ENCODE data around the gene PTPRD.

Gene PTPRD

DNA sequence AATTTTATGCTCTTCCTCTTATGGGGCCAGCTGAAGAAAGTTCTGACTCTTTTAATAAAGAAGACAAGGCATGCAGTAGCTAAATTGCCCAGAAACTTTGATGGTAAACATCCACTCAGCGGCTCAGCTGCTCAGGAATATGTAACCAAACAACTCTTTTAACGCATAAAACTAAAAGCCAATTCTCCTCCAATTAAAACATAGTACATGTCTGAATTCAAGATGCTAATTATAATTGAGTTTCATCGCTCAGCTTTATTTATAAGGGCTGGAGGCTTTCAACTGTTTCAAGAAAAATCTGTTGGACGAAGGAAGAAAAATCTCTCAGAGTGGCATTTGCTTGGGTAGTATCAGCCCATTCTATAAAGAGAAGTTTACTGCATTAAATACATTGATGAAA, 359.5 kb downstream of the PTPRD start:
- Histone ChIP-seq H3K9me3 (ENCODE audit: control insufficient read depth in 1 of 2, low read length in 2 of 2) (no peaks in the 10 kb centered on the region), H3K36me3 (ENCODE audit: control insufficient read depth in 1 of 2, insufficient read depth in 2 of 2, low read length in 2 of 2) (no peaks in the 10 kb centered on the region), H3K4me3 (ENCODE audit: low read depth in 1 of 2, low read length in 2 of 2) (no peak overlapping the region), H3K9ac (ENCODE audit: low read depth in 1 of 2, low read length in 2 of 2) (no peak overlapping the region), H3K27me3 (ENCODE audit: control insufficient read depth in 1 of 2, insufficient read depth in 2 of 2, low read length in 2 of 2) (no peaks in the 10 kb centered on the region), H3K4me1 (ENCODE audit: control insufficient read depth in 1 of 2, insufficient read depth in 2 of 2, low read length in 2 of 2) (no peaks in the 10 kb centered on the region), H3K27ac (ENCODE audit: low read depth, low read length) (no peak overlapping the region)

DNA sequence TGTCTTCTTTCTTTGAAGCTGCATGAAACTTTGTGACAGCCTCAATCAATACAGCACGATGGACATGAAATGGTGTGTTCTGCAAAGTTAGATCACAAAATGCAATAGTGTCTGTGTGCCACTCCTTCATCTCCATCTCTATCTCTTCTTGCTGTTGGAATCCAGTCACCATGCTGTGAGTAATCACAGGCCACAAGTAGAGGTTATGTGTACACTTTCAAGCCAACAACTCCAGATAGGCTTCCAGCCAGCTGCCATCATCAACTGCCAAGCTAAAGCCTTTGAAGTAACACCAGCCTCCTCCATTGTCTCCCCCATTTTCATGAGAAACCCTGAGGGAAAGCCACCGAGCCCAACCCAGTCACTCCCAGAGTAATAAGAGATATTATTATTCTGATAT, 360.6 kb downstream of the PTPRD start:
- Histone ChIP-seq H3K4me1 (ENCODE audit: control insufficient read depth in 1 of 2, insufficient read depth in 2 of 2, low read length in 2 of 2) (no peaks in the 10 kb centered on the region), H3K4me3 (ENCODE audit: low read depth in 1 of 2, low read length in 2 of 2) (no peak overlapping the region), H3K27me3 (ENCODE audit: control insufficient read depth in 1 of 2, insufficient read depth in 2 of 2, low read length in 2 of 2) (no peaks in the 10 kb centered on the region), H3K27ac (ENCODE audit: low read depth, low read length) (no peak overlapping the region), H3K9ac (ENCODE audit: low read depth in 1 of 2, low read length in 2 of 2) (no peak overlapping the region), H3K9me3 (ENCODE audit: control insufficient read depth in 1 of 2, low read length in 2 of 2) (no peaks in the 10 kb centered on the region), H3K36me3 (ENCODE audit: control insufficient read depth in 1 of 2, insufficient read depth in 2 of 2, low read length in 2 of 2) (no peaks in the 10 kb centered on the region)

DNA sequence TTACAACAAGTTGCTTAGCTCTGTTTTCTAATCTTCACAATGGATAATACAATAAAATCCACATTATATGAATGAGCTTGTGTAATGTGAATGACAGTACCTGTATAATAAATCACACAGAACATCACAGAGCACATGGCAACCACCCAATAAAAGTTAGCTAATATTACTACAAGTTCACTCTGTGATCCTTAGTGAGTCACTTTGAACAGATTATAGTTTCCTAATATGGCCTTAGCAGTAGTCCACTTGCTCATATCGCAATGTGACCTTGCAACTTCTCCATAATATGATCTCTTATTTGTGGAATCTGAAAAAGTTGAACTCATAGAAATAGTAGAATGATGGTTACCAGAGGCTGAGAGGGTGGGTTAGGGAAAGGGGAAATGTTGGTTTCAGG, 361.3 kb downstream of the PTPRD start:
- no peaks in the 10 kb centered on the region for H3K9me3 ChIP-seq (ENCODE audit: control insufficient read depth in 1 of 2, low read length in 2 of 2)
- H3K27ac ChIP-seq (ENCODE audit: low read depth, low read length) = no peak overlapping the region
- H3K27me3 ChIP-seq (ENCODE audit: control insufficient read depth in 1 of 2, insufficient read depth in 2 of 2, low read length in 2 of 2) = no peaks in the 10 kb centered on the region
- H3K4me3 ChIP-seq (ENCODE audit: low read depth in 1 of 2, low read length in 2 of 2) = no peak overlapping the region
- no peaks in the 10 kb centered on the region for H3K36me3 ChIP-seq (ENCODE audit: control insufficient read depth in 1 of 2, insufficient read depth in 2 of 2, low read length in 2 of 2)
- no peak overlapping the region for H3K9ac ChIP-seq (ENCODE audit: low read depth in 1 of 2, low read length in 2 of 2)
- no peaks in the 10 kb centered on the region for H3K4me1 ChIP-seq (ENCODE audit: control insufficient read depth in 1 of 2, insufficient read depth in 2 of 2, low read length in 2 of 2)

DNA sequence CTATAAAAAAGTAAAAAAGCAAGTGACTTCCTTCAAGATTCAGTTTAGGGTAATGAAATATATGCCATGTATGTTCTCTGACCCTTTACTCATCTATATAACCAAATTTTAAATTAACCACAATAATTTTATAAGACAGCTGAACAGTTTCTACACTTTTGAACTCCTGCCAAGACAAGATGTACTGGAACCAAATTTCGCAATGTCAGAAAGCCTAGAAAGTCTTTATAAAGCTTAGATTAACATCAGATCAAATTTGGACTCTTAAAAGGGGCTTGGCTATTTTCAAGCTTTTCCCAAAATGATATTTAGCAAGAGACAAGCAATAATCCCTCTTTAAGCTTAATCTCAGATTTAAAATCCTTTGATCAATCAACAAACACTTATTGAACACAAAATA, 362.6 kb downstream of the PTPRD start:
- no peaks in the 10 kb centered on the region for H3K9me3 ChIP-seq (ENCODE audit: control insufficient read depth in 1 of 2, low read length in 2 of 2)
- H3K27me3 ChIP-seq (ENCODE audit: control insufficient read depth in 1 of 2, insufficient read depth in 2 of 2, low read length in 2 of 2) = no peaks in the 10 kb centered on the region
- H3K4me3 ChIP-seq (ENCODE audit: low read depth in 1 of 2, low read length in 2 of 2) = no peak overlapping the region

DNA sequence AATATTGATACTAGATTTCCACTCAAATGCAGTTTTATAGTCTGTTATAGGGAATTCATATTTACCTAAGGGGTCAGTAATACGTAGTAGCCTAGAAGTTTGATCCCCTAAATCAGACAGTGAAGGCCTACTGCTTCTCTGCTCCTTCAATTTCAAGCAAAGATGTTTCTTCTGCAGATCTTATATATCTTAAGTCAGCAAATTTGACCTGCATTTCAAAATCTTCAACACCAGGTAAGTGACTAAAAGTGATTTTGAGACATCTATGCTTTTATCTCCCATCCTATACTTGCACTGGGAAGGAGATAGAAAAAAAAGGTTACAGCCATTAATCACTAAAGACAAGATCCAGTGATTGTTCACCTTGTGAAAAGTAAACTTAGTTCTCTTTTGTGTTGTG, 363.9 kb downstream of the PTPRD start:
- H3K4me3 ChIP-seq (ENCODE audit: low read depth in 1 of 2, low read length in 2 of 2) = no peak overlapping the region
- H3K27ac ChIP-seq (ENCODE audit: low read depth, low read length) = no peak overlapping the region
- no peaks in the 10 kb centered on the region for H3K9me3 ChIP-seq (ENCODE audit: control insufficient read depth in 1 of 2, low read length in 2 of 2)
- no peaks in the 10 kb centered on the region for H3K36me3 ChIP-seq (ENCODE audit: control insufficient read depth in 1 of 2, insufficient read depth in 2 of 2, low read length in 2 of 2)
- H3K9ac ChIP-seq (ENCODE audit: low read depth in 1 of 2, low read length in 2 of 2) = no peak overlapping the region
- no peaks in the 10 kb centered on the region for H3K4me1 ChIP-seq (ENCODE audit: control insufficient read depth in 1 of 2, insufficient read depth in 2 of 2, low read length in 2 of 2)
- H3K27me3 ChIP-seq (ENCODE audit: control insufficient read depth in 1 of 2, insufficient read depth in 2 of 2, low read length in 2 of 2) = no peaks in the 10 kb centered on the region

More for the DNA sequence above, 362.6 kb downstream of the PTPRD start:
- H3K36me3 ChIP-seq (ENCODE audit: control insufficient read depth in 1 of 2, insufficient read depth in 2 of 2, low read length in 2 of 2) = no peaks in the 10 kb centered on the region
- H3K9ac ChIP-seq (ENCODE audit: low read depth in 1 of 2, low read length in 2 of 2) = no peak overlapping the region
- H3K27ac ChIP-seq (ENCODE audit: low read depth, low read length) = no peak overlapping the region
- H3K4me1 ChIP-seq (ENCODE audit: control insufficient read depth in 1 of 2, insufficient read depth in 2 of 2, low read length in 2 of 2) = no peaks in the 10 kb centered on the region

DNA sequence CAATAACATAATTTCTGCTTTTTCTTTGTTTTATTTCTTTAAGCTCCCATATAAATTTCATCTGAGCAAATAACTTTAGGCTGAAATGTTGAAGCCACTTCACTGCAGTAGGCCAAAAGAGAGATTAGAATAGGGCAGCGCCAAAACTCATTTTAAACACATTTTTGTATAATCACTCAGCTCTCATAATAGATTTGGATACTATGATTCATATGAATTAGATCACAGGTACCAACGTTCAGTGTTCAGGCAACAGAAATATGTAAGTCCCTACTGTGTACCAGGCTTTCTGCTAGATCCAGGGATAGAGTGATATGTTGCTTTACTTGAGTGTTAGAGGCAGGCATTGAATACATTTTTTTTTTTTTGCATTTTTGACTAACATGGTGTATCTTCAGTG, 370.5 kb downstream of the PTPRD start:
- Histone ChIP-seq H3K4me3 (ENCODE audit: low read depth in 1 of 2, low read length in 2 of 2) (no peak overlapping the region), H3K27me3 (ENCODE audit: control insufficient read depth in 1 of 2, insufficient read depth in 2 of 2, low read length in 2 of 2) (no peaks in the 10 kb centered on the region), H3K36me3 (ENCODE audit: control insufficient read depth in 1 of 2, insufficient read depth in 2 of 2, low read length in 2 of 2) (no peaks in the 10 kb centered on the region), H3K9me3 (ENCODE audit: control insufficient read depth in 1 of 2, low read length in 2 of 2) (no peaks in the 10 kb centered on the region), H3K4me1 (ENCODE audit: control insufficient read depth in 1 of 2, insufficient read depth in 2 of 2, low read length in 2 of 2) (no peaks in the 10 kb centered on the region), H3K9ac (ENCODE audit: low read depth in 1 of 2, low read length in 2 of 2) (no peak overlapping the region), H3K27ac (ENCODE audit: low read depth, low read length) (no peak overlapping the region)

DNA sequence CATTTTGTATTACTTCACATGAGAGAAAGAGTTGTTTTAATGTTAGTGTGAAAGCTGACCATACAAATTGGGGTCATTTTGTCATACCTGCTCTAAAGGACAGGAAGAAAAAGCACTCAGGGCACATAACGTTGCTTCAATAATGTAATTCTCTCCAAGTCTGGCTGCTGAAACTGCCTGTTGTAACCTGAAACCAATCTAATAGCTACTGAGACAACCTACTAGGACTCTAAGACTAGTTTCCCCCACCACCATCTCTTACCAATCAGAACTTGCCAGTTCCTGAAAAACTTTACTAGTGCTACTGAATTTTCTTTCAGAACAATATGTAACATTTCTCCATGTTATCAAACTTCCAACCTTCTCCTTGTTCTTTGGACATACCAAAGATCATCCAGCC, 374.7 kb downstream of the PTPRD start:
- H3K9ac ChIP-seq (ENCODE audit: low read depth in 1 of 2, low read length in 2 of 2) = no peak overlapping the region
- H3K9me3 ChIP-seq (ENCODE audit: control insufficient read depth in 1 of 2, low read length in 2 of 2) = no peaks in the 10 kb centered on the region
- no peaks in the 10 kb centered on the region for H3K36me3 ChIP-seq (ENCODE audit: control insufficient read depth in 1 of 2, insufficient read depth in 2 of 2, low read length in 2 of 2)
- H3K4me1 ChIP-seq (ENCODE audit: control insufficient read depth in 1 of 2, insufficient read depth in 2 of 2, low read length in 2 of 2) = no peaks in the 10 kb centered on the region
- H3K4me3 ChIP-seq (ENCODE audit: low read depth in 1 of 2, low read length in 2 of 2) = no peak overlapping the region
- H3K27ac ChIP-seq (ENCODE audit: low read depth, low read length) = no peak overlapping the region
- H3K27me3 ChIP-seq (ENCODE audit: control insufficient read depth in 1 of 2, insufficient read depth in 2 of 2, low read length in 2 of 2) = no peaks in the 10 kb centered on the region

DNA sequence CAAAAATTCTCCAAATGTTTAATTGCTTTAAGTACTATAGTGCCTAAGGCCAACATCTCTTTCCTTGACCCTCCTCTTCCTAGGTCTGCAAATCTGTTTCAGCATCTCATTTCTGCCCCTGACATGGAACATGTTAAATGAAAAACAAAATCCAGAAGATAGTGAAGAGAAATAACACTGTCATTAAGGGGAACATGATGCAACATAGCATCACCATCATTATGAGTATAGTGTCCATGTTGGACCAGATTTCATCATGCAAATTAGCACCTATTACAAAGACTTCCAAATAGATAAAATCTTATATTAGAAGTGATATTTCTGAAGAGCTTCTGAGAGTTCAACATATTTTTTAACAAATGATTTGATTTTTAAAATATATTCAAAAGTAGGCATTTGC, 375.2 kb downstream of the PTPRD start:
- Histone ChIP-seq H3K4me3 (ENCODE audit: low read depth in 1 of 2, low read length in 2 of 2) (no peak overlapping the region), H3K9ac (ENCODE audit: low read depth in 1 of 2, low read length in 2 of 2) (no peak overlapping the region), H3K4me1 (ENCODE audit: control insufficient read depth in 1 of 2, insufficient read depth in 2 of 2, low read length in 2 of 2) (no peaks in the 10 kb centered on the region), H3K27me3 (ENCODE audit: control insufficient read depth in 1 of 2, insufficient read depth in 2 of 2, low read length in 2 of 2) (no peaks in the 10 kb centered on the region), H3K9me3 (ENCODE audit: control insufficient read depth in 1 of 2, low read length in 2 of 2) (no peaks in the 10 kb centered on the region), H3K36me3 (ENCODE audit: control insufficient read depth in 1 of 2, insufficient read depth in 2 of 2, low read length in 2 of 2) (no peaks in the 10 kb centered on the region), H3K27ac (ENCODE audit: low read depth, low read length) (no peak overlapping the region)

DNA sequence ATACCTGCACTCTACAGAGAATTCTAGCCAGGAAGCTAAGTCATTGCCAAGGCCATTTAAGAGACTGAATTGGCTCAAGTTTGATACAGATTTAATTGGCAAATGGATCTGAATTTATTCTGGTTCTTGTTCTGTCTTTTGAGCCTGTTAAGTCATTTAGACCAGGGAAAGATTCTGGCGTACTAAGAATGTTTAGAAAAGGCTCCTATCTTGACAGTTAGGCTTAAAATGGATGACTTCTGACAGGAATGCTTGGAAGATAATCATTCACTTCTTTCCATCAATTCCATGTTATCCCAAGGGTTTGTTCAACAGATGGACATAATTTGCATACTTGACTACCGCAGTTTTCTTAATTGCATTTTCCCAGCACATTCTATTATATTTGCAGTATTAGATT, 376.6 kb downstream of the PTPRD start:
- Histone ChIP-seq H3K9ac (ENCODE audit: low read depth in 1 of 2, low read length in 2 of 2) (no peak overlapping the region), H3K27me3 (ENCODE audit: control insufficient read depth in 1 of 2, insufficient read depth in 2 of 2, low read length in 2 of 2) (no peaks in the 10 kb centered on the region), H3K4me3 (ENCODE audit: low read depth in 1 of 2, low read length in 2 of 2) (no peak overlapping the region), H3K27ac (ENCODE audit: low read depth, low read length) (no peak overlapping the region), H3K4me1 (ENCODE audit: control insufficient read depth in 1 of 2, insufficient read depth in 2 of 2, low read length in 2 of 2) (no peaks in the 10 kb centered on the region), H3K36me3 (ENCODE audit: control insufficient read depth in 1 of 2, insufficient read depth in 2 of 2, low read length in 2 of 2) (no peaks in the 10 kb centered on the region), H3K9me3 (ENCODE audit: control insufficient read depth in 1 of 2, low read length in 2 of 2) (no peaks in the 10 kb centered on the region)

DNA sequence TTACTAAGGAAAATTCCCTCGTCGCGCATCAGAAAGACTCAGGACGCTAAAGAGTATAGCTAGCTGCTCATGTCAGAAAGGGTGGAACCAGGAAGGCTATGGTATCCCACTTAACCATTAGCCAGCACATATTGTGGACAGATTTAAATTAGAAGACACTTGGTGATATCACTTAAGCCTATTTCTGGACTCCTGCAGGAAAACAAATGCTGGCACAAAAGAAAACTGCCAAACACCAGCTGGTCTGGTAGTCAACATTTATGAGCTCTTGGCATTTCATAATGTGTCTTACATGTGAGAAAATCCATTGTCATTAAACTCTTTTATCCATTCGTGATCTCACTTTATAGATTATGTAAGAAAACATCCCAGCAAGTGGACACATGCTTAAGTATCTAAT, 377.4 kb downstream of the PTPRD start:
- Histone ChIP-seq H3K9me3 (ENCODE audit: control insufficient read depth in 1 of 2, low read length in 2 of 2) (no peaks in the 10 kb centered on the region), H3K27ac (ENCODE audit: low read depth, low read length) (no peak overlapping the region), H3K36me3 (ENCODE audit: control insufficient read depth in 1 of 2, insufficient read depth in 2 of 2, low read length in 2 of 2) (no peaks in the 10 kb centered on the region), H3K27me3 (ENCODE audit: control insufficient read depth in 1 of 2, insufficient read depth in 2 of 2, low read length in 2 of 2) (no peaks in the 10 kb centered on the region), H3K4me1 (ENCODE audit: control insufficient read depth in 1 of 2, insufficient read depth in 2 of 2, low read length in 2 of 2) (no peaks in the 10 kb centered on the region), H3K4me3 (ENCODE audit: low read depth in 1 of 2, low read length in 2 of 2) (no peak overlapping the region), H3K9ac (ENCODE audit: low read depth in 1 of 2, low read length in 2 of 2) (no peak overlapping the region)

DNA sequence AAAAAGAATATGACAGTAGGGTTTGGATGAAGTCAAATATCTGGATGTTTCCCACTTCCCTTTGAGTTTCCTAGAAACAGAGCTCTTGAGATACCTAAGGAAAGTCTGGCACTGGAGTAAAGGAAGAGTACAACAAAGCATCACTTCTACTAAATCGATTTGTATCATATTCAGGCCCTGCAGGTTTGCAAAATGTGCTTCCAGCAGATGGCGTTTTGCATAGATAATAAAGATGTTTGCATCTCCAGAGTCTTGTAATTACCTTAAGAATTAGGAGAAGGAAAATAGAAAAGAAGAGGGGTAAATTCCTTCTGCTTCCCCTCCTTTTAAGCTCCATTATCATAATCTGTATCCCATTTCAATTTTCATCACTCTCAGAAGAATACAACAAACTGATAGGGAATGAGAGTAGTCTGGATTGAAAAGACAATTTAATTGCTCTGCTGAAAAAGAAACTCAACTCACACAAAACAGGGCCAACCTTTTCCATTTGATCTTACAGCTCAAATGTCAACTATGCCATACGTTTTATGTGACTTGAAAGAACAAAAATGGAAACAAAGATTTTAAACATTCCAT, 380.4 kb downstream of the PTPRD start:
- no peaks in the 10 kb centered on the region for H3K9me3 ChIP-seq (ENCODE audit: control insufficient read depth in 1 of 2, low read length in 2 of 2)
- H3K4me3 ChIP-seq (ENCODE audit: low read depth in 1 of 2, low read length in 2 of 2) = no peak overlapping the region
- no peaks in the 10 kb centered on the region for H3K4me1 ChIP-seq (ENCODE audit: control insufficient read depth in 1 of 2, insufficient read depth in 2 of 2, low read length in 2 of 2)
- H3K27me3 ChIP-seq (ENCODE audit: control insufficient read depth in 1 of 2, insufficient read depth in 2 of 2, low read length in 2 of 2) = no peaks in the 10 kb centered on the region
- no peaks in the 10 kb centered on the region for H3K36me3 ChIP-seq (ENCODE audit: control insufficient read depth in 1 of 2, insufficient read depth in 2 of 2, low read length in 2 of 2)
- no peak overlapping the region for H3K9ac ChIP-seq (ENCODE audit: low read depth in 1 of 2, low read length in 2 of 2)
- H3K27ac ChIP-seq (ENCODE audit: low read depth, low read length) = no peak overlapping the region
